Endometrium (tissue), 2 donors: ENCODE results near the gene CASP1.
A peak's percentile ranks its signal among the peaks of the same experiment; 100 is the strongest.
"Not testable (repeated sequence)": the region's sequence is repeated elsewhere in the genome, so short reads cannot be mapped to it uniquely, and the experiment has no call there.

Experiments
- FAIRE-seq: peaks from 2 replicates; lab custom pipeline; 2012; peaks lifted over from hg19 to GRCh38; lab: Jason Lieb, UNC
- donor health status: control.
- donor health status: control.

CASP1 gene

GRCh38 chr11:105045676-105046296 lies 10.8 kb upstream of the CASP1 start:
- FAIRE-seq = no peak

GRCh38 chr11:105044557-105045524 lies 9.9 kb upstream of the CASP1 start, which contains the start of gene CARD16:
CARD16 (minus strand) TSS chr11:105045335; CDS start chr11:105045297, 38 bp downstream.
- FAIRE-seq = peak; percentile 29

DNA sequence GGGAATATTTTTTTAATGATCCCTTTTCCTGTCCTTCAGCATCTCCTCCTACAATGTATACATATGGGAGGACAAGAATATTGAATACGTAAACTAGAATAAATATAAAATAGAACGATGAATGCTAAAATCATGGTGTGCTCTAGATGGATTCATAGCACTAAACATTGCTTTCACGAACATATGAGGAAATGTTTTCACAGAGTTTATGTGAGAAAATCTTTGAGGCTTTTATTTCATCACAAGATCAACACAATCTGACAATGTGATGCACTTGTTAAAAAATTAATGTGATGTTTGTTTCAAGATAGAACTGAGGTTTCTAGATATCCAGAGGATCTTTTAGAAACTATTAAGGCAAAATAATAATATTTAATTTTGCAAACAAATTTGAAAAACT lies 7.2 kb upstream of the CASP1 start:
- no peak for FAIRE-seq

DNA sequence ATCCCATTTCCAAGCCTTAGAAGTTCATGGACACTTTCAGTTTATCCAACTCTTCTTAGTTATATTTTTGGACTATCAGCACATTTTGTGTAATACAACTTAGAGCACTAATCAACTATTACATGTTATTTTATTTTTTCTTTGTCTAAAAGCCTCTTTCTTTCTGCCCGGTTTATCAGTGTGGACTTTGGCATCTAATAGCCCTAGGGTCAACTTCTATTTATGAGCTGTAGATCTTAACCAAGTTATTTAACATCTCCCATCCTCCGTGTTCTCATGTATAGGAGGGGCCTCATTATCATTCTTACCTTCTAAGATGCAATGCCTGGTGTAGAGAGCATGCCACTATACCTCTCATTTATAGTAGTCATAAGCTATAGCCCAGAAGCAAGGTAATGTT lies 5.8 kb upstream of the CASP1 start:
- no peak for FAIRE-seq

DNA sequence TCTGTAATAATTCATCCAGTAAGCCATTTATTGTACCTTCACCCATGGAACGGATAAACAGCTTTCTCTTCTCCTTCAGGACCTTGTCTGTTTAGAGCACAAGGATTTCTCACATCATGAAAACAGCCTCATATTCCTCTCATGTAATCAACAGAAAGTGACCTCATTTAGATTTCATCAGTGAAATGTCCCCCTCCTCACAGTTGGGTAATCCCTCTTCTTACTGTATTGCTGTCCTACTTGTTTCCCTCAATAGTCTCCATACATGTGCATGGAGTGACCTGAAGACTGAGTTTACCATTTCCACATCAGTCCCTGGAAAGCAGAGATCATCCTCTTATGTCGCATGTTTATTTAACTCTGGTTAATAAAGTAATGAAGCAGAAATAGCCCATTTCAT lies 556 bp downstream of the CASP1 start:
- not testable (repeated sequence) for FAIRE-seq

GRCh38 chr11:105033781-105034180 lies 1.2 kb downstream of the CASP1 start:
- no peak for FAIRE-seq

DNA sequence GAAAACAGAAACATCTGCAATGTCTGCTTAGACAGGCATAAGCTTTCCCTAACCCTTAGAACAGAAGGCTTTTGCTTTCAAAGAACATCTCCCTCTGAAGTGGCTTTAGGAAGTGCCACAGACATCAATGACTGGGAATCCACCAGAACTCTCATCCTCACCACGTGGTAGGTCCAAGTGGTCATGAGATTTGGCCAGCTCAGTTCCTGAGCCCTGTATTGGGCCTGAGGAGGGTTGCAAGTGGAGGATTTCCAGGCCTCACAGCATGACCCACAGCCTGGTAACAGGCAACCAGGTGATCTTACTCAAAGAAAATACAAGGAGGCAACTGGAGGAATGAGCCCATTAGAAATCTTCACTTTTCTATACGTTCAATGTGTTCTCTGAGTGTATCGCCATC lies 1.6 kb downstream of the CASP1 start:
- no peak for FAIRE-seq

DNA sequence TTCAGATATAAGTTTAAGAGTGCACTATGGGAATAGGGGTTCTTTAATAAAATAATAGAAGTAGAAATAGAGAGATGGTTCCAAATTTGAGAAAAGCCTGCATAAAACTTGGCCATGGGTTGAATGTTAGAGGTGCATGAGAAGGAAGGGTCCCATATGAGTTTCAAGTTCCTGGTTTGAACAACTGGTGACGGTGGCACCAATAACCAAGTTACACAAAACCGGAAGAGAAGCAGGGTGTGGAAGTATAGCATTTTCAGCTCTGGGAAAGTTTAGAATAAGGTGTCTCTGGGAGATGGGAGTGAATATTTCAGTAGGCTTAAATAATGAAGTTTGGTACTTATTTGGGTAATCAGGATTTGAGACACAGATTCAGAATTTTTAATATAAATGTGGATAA lies 2.4 kb downstream of the CASP1 start:
- FAIRE-seq = no peak

DNA sequence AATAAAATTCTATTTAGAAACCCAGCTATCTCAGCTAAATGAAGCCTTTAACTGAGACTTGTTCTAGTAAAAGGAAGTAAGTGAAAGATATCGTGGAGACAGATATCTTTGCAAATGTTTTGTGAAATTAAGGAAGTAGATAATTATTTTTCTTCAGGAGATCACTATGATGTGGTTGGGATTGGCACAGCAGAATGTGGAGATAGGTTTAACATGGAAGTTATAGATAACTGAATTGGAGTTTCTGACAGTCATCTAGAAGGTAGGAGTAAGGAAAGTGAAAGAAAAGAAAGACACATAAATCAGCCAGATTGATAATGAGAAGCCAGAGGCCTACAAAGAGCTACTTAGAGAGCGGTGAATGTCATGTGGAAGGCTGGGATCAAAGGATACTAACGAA lies 7.3 kb downstream of the CASP1 start:
- no peak for FAIRE-seq

- FAIRE-seq = no peak
Observed at GRCh38 chr11:105024394-105024793, 10.6 kb downstream of the CASP1 start.

DNA sequence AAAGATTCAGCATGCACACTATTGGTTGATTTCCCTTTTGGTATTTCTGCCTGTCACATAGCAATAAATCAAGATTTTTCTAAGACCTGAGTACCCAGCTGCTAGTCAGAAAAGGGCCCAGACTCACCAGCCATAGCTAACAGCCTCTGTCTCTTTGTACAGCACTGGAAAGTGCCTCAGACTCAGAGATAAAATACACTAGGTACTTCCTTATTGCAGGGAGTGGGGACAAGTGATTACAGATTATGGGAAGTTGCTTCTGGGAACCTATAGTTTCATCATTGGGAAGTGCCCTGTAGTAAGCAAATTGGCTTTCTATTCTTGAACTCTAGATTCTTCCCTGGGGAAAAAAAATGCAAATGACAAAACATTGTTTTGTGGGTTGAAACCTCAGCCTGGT lies 11.9 kb downstream of the CASP1 start, which contains the start of gene CASP5:
TSS of gene CASP5 (minus strand) at position 166 of the 400 bp plus-strand sequence. CDS start at position 134, 32 bp downstream.
- FAIRE-seq = no peak

GRCh38 chr11:105022527-105022926 lies 12.4 kb downstream of the CASP1 start:
- FAIRE-seq = no peak

DNA sequence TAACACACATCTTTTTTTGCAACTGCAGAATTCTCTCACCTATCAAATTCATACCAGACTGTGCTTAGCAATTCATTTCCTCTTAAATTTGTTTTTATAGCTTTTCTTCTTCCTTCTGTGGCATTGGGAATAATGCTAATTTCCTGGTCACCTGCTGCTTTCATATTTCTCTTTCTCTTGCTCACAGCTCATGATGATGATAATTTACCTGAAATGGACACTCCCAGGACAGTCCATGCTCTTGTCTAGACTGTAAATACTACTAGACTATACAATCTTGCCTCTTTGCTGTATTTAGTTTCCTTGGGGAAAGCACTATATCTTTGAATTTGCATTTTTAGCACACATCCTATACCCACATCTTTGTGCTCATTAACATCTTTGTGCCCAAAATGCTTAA lies 27.5 kb downstream of the CASP1 start:
- no peak for FAIRE-seq

GRCh38 chr11:105005451-105005845 lies 29.5 kb downstream of the CASP1 start:
- no peak for FAIRE-seq

DNA sequence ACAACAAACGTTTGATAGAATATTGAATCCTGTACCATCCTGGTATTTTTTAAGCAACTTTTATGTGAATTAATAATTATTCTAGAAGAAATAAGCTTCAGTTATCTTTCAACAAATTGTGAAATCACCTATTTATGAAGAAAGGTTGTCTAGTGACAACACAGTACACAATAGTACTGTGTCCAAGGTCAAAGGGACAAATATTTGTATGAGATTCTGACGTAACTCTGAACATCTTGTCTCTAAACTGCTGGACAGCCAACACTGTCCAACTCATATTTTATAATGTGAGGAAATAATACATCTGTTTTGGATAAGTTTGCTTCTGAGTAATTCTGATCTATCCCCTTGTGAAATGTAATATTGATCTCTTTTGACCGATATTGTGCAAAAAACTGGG lies 30.9 kb downstream of the CASP1 start:
- FAIRE-seq = no peak

DNA sequence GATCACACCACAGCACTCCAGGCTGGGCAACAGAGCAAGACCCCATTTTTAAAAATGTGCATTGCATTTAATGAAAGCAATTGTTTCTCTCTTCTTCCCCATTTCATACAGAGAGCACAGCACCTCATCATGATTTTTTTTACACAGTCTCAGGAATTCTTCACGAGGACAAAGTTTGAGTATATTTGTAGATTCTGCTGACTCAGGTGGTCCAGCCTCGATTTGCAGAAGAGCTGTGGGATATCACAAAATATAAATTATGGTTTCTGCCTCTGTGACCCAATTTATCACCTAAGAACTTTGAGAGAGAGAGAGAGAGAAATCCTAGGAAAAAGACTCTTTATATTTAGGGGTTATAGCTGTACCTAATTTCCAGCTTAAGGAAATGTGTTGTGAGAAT lies 31.8 kb downstream of the CASP1 start:
- FAIRE-seq = no peak

DNA sequence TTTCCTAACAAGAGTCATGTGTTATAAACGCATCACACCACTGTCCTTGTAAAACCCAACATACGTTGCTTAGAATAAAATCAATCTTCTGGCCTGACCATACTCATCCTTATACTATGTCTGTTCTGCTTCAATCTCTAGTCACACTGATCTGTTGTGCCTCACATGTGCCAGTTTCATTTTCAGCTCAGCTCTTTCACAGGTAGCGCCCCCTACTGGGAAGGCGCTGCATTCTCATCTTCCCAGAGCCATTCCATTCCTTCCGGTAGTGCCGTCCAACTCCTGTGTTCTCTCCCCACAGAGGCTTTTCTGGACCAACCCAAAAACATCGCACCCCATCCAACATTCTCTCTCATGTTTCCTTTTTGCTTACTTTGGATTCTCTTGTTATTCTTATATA lies 34.1 kb downstream of the CASP1 start:
- no peak for FAIRE-seq

DNA sequence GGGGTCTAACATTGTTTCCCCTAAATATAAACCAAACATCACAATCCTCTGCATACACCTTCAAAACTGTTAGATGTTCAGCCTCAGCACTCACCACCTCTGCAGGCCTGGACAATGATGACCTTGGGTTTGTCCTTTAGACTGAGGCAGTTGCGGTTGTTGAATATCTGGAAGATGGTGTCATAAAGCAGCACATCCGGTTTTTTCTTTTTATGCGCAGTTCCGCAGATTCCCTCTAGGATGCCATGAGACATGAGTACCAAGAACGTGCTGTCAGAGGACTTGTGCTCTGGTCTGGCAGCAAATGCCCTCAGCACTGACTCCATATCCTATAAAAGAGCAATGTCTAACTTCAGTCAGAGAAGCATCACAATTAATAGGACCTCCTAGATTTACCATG lies 34.8 kb downstream of the CASP1 start:
- no peak for FAIRE-seq

GRCh38 chr11:104999721-105000120 lies 35.2 kb downstream of the CASP1 start:
- no peak for FAIRE-seq

DNA sequence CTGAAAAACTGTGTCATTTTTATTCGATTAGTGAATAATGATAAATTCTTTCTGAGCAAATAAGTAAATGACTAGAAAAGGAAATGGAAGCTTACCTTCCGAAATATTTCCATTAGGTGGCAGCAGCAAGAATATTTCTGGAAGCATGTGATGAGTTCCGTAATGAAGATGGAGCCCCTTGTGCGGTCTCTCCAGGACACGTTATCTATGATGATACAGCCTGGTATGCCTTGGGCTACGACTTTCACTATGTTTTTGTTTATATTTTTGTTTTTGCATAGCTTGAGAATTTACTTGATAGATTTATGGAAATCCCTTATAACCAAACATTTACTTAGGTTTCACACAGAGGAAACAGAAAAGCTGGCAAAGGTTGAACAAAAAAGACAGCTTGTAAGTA lies 37.7 kb downstream of the CASP1 start:
- FAIRE-seq = no peak

DNA sequence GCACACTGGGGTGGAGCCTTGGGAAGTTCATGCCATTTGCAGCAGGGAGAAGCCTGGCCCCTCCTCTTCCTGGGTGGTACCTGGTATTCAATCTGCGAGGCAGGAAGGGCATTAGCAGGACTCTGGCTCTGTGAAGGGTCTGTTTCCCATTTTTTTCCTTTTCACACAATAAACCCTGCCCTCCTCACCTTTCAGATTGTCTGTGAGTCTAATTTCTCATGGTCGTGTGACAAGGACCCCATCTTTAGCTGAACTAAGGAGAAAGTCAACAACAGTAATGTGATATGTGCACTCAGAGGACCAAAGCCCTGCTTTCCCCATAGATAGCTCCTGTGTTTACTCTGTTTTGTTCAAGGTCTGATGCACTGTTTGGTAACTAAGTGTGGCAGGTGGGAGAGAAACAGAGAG lies 39.9 kb downstream of the CASP1 start:
- no peak for FAIRE-seq

GRCh38 chr11:104992781-104993180 lies 42.2 kb downstream of the CASP1 start:
- FAIRE-seq = no peak

DNA sequence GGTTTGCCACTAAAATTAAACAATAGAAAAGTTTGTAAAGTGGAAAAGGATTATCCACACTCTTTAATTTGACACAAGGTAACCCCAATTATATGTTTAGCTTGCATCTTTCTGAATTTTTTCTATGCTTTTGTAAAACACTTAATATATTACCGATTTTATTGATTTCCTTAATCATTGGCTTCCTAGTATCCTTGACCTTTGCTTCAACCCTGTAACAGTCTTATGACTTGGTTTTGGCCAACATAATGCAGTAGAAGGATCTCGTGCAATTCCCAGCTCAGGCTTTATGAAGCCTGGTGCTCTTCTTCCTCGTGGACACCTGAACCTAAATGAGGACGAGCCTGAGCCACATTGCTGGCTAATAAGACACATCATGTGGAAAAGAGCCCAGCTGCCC lies 43.0 kb downstream of the CASP1 start:
- FAIRE-seq = no peak
